ENCODE results near the gene UST. TPM values are rescaled to one million over a fixed set of nuclear protein-coding genes. Genes with fewer than 3 reads are reported as not detected.

Gene UST
- total RNA-seq, 6 experiments from 2014 or later = 0.44 to 1.9 (median 0.91) TPM

DNA sequence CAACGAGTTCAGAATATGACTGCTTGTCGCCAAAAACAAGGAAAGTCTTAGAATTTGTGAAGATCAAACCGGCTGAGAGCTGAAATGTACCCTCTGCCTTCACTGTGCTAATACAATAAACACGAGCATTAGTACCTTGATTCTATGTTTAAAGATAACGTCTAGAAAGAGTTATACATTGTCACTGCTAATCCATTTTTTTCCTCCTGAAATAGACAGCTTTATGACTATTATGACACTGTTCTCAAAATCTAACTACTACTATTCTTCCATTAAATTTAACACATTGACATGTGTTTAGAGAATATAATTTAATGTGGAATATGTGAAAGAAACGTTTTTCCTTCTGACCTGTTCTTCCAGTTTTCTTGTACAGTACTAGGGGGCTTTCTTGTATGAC, 204.8 kb downstream of the UST start:
- no peaks in the 10 kb centered on the region for H3K27me3 ChIP-seq
- H3K4me1 ChIP-seq = peaks cover 0 to 4% (median 2%) of the 10 kb centered on the region in 4 donors
- no peaks in the 10 kb centered on the region for H3K9me3 ChIP-seq
- H3K36me3 ChIP-seq = no peaks in the 10 kb centered on the region
- 40% methylated on average over 2 of the region's 6 CpGs for WGBS (ENCODE audit: insufficient coverage, low coverage, low lambda C conversion rate, missing lambda C conversion rate)
- H3K4me3 ChIP-seq = no peak overlapping the region
- intact Hi-C loops (cut with DNase I) = loop anchor here in 1 of 2 donors (10.0 kb wide), 1 partner anchor 207 kb away; the partner anchor contains the start of gene UST
- TF ChIP-seq, protein P1, sequence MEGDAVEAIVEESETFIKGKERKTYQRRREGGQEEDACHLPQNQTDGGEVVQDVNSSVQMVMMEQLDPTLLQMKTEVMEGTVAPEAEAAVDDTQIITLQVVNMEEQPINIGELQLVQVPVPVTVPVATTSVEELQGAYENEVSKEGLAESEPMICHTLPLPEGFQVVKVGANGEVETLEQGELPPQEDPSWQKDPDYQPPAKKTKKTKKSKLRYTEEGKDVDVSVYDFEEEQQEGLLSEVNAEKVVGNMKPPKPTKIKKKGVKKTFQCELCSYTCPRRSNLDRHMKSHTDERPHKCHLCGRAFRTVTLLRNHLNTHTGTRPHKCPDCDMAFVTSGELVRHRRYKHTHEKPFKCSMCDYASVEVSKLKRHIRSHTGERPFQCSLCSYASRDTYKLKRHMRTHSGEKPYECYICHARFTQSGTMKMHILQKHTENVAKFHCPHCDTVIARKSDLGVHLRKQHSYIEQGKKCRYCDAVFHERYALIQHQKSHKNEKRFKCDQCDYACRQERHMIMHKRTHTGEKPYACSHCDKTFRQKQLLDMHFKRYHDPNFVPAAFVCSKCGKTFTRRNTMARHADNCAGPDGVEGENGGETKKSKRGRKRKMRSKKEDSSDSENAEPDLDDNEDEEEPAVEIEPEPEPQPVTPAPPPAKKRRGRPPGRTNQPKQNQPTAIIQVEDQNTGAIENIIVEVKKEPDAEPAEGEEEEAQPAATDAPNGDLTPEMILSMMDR (IDR thresholded peaks at IDR 0.05) = no peak
- no peak for TF ChIP-seq POLR2A (IDR thresholded peaks at IDR 0.05)
- H3K27ac ChIP-seq = no peak overlapping the region
- no peak for ATAC-seq
- no peak for DNase-seq

DNA sequence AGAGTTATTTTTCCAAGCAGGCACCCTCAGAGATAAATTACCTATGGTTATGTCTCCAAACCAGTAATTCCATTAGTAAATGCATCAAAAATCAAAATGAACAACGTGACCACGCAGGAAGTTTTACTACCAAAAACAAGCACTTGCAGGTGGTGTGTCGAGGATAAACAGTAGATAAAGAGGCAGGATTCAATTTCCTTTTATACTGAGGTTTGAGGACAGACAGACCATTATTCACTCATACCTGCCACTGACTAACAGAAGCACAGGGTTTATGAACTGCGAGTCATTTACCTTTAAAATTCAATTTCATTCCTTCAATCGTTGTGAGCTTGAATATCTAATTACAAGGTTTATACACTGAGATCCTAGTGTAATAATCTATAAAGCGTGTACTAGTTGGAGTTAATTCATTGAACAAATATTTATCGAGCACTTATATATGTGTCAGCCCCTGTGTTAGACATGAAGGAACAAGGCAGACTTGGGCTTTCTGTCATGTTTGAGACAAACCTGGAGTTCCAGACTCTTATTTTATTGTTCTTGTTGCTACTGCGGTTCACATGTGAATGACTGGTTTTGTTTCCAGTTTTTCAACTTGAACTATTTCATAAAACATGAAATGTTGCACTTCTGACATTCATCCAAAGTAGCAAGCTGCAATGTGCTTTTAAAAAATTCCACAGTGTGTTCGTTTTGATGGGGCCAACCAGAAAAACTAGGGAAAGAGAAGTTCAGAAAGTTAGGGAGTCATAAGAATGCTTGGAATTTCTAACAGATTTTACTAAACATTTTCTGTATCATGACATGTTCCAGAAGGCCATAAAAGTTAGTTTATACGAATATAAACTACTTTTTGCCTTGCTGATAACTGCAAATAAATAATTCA, 205.6 kb downstream of the UST start:
- Histone ChIP-seq H3K9me3 (no peaks in the 10 kb centered on the region), H3K27ac (no peak overlapping the region), H3K27me3 (no peaks in the 10 kb centered on the region), H3K4me3 (no peak overlapping the region), H3K36me3 (no peaks in the 10 kb centered on the region), H3K4me1 (peaks cover 0 to 4% (median 2%) of the 10 kb centered on the region in 4 donors)
- intact Hi-C loops (cut with DNase I) = loop anchor here in 1 of 2 donors (10.0 kb wide), 1 partner anchor 208 kb away; the partner anchor contains the start of gene UST
- WGBS (ENCODE audit: insufficient coverage, low coverage, low lambda C conversion rate, missing lambda C conversion rate) = 61% methylated on average over 10 of the region's 10 CpGs
- TF ChIP-seq, protein P1 (IDR thresholded peaks at IDR 0.05) = no peak
- TF ChIP-seq POLR2A (IDR thresholded peaks at IDR 0.05) = no peak
- ATAC-seq (no peak), DNase-seq (no peak)

DNA sequence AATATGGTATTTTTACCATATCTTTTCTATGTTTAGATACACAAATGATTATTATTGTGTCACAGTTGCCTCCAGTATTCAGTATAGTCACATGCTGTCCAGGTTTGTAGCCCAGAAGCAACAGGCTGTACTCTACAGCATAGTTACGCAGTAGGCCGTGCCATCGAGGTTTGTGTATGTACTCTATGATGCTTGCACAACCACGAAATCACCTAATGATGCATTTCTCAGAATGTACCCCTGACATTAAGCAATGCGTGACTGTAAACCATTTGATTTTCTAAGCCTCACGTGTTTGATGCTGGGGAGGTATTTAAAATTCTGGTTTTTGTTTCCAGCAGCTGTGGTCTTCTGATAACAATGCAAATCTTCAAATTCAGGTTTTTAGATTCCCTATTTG, 207.6 kb downstream of the UST start:
- Histone ChIP-seq H3K27ac (no peak overlapping the region), H3K4me3 (no peak overlapping the region), H3K9me3 (no peaks in the 10 kb centered on the region), H3K27me3 (no peaks in the 10 kb centered on the region), H3K4me1 (no peaks in the 10 kb centered on the region), H3K36me3 (no peaks in the 10 kb centered on the region)
- ATAC-seq (no peak), DNase-seq (no peak)
- TF ChIP-seq POLR2A (IDR thresholded peaks at IDR 0.05) = no peak
- TF ChIP-seq, protein P1 (IDR thresholded peaks at IDR 0.05) = no peak
- 77% methylated on average over 6 of the region's 6 CpGs for WGBS (ENCODE audit: insufficient coverage, low coverage, low lambda C conversion rate, missing lambda C conversion rate)
- intact Hi-C loops (cut with DNase I) = loop anchor here in 1 of 2 donors (10.0 kb wide), 1 partner anchor 210 kb away; the partner anchor contains the start of gene UST

DNA sequence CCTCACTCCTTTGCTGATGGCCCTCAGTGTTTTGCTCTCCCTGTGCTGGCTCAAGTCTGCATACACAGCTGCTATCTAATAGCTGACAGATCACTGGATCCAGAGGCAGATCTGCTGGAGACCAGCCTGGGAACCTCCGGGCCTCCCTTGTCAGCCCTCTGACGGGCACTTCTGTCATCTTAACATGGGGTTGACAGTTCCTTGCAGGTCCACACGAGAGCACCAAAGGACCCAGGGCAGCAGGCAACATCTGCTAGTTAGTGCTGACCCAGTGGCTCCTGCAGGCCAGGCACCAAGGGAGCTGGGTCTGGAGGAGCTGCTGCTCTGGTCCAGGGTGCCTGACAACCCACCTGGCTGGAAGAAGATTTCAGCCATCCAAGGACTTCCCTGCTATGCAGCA, 208.1 kb downstream of the UST start:
- intact Hi-C loops (cut with DNase I) = loop anchor here in 1 of 2 donors (10.0 kb wide), 1 partner anchor 210 kb away; the partner anchor contains the start of gene UST
- WGBS (ENCODE audit: insufficient coverage, low coverage, low lambda C conversion rate, missing lambda C conversion rate) = 44% methylated on average over 2 of the region's 3 CpGs
- DNase-seq = no peak

More for the DNA sequence above, 208.1 kb downstream of the UST start:
- Histone ChIP-seq H3K4me3 (no peak overlapping the region), H3K9me3 (no peaks in the 10 kb centered on the region), H3K4me1 (no peaks in the 10 kb centered on the region), H3K36me3 (no peaks in the 10 kb centered on the region), H3K27ac (no peak overlapping the region), H3K27me3 (no peaks in the 10 kb centered on the region)
- no peak for ATAC-seq
- TF ChIP-seq POLR2A (IDR thresholded peaks at IDR 0.05) = no peak
- TF ChIP-seq, protein P1 (IDR thresholded peaks at IDR 0.05) = no peak

All from right lobe of liver (tissue), 6 donors.